ENCODE data around the gene TIPARP.
"Not testable (repeated sequence)": the region's sequence is repeated elsewhere in the genome, so short reads cannot be mapped to it uniquely, and the experiment has no call there.

Gene TIPARP

GRCh38 chr3:156711944-156712343 lies 37.6 kb downstream of the TIPARP start:
- DNase-seq (ENCODE audit: low read depth in 2 of 2): not testable (repeated sequence)

- DNase-seq (ENCODE audit: low read depth in 2 of 2): no peak
Measured at GRCh38 chr3:156716105-156716862, 41.9 kb downstream of the TIPARP start.

GRCh38 chr3:156718622-156719306 lies 44.4 kb downstream of the TIPARP start:
- no peak for DNase-seq (ENCODE audit: low read depth in 2 of 2)

GRCh38 chr3:156720826-156721225 lies 46.4 kb downstream of the TIPARP start:
- DNase-seq (ENCODE audit: low read depth in 2 of 2): no peak

- DNase-seq (ENCODE audit: low read depth in 2 of 2): no peak
Measured at GRCh38 chr3:156721687-156722618, 47.6 kb downstream of the TIPARP start.

GRCh38 chr3:156723182-156723619 lies 48.8 kb downstream of the TIPARP start:
- no peak for DNase-seq (ENCODE audit: low read depth in 2 of 2)

- no peak for DNase-seq (ENCODE audit: low read depth in 2 of 2)
Measured at GRCh38 chr3:156725682-156726081, 51.3 kb downstream of the TIPARP start.

GRCh38 chr3:156726456-156726855 lies 52.1 kb downstream of the TIPARP start:
- no peak for DNase-seq (ENCODE audit: low read depth in 2 of 2)

GRCh38 chr3:156727519-156728205 lies 53.3 kb downstream of the TIPARP start:
- no peak for DNase-seq (ENCODE audit: low read depth in 2 of 2)

- no peak for DNase-seq (ENCODE audit: low read depth in 2 of 2)
Measured at GRCh38 chr3:156728267-156728985, 54.0 kb downstream of the TIPARP start.

GRCh38 chr3:156729460-156730179 lies 55.2 kb downstream of the TIPARP start:
- DNase-seq (ENCODE audit: low read depth in 2 of 2): no peak

- no peak for DNase-seq (ENCODE audit: low read depth in 2 of 2)
Measured at GRCh38 chr3:156731813-156732212, 57.4 kb downstream of the TIPARP start.

- DNase-seq (ENCODE audit: low read depth in 2 of 2): no peak
Measured at GRCh38 chr3:156732261-156732660, 57.9 kb downstream of the TIPARP start.

GRCh38 chr3:156732715-156733421 lies 58.5 kb downstream of the TIPARP start:
- DNase-seq (ENCODE audit: low read depth in 2 of 2): no peak

GRCh38 chr3:156734661-156735060 lies 60.3 kb downstream of the TIPARP start:
- DNase-seq (ENCODE audit: low read depth in 2 of 2): not testable (repeated sequence)

GRCh38 chr3:156735471-156735870 lies 61.1 kb downstream of the TIPARP start:
- no peak for DNase-seq (ENCODE audit: low read depth in 2 of 2)

GRCh38 chr3:156737049-156737448 lies 62.7 kb downstream of the TIPARP start:
- DNase-seq (ENCODE audit: low read depth in 2 of 2): not testable (repeated sequence)

- DNase-seq (ENCODE audit: low read depth in 2 of 2): no peak
Measured at GRCh38 chr3:156738251-156738650, 63.9 kb downstream of the TIPARP start.

- no peak for DNase-seq (ENCODE audit: low read depth in 2 of 2)
Measured at GRCh38 chr3:156739976-156740375, 65.6 kb downstream of the TIPARP start.

All from stimulated activated CD8-positive, alpha-beta memory T cell treated with anti-CD3 and anti-CD28 coated beads, Interleukin-2, amount 100 ng/mL, for 48 hours (primary cell).